K562 (cell line): ENCODE data around the gene ABCG1. TPM values are rescaled to one million over a fixed set of nuclear protein-coding genes. Genes with fewer than 3 reads are reported as not detected.

ENCODE experiments used
- ATAC-seq: fragments of 200-7000 bp; cut with Tn5 transposase; 3 replicates; pipeline ENCODE4 v1.9.1; 2020; ENCODE audit warnings: moderate library complexity
- BruUV-seq: library from RNA; stranded (reverse); fragments of 400-500 nt; replicated peaks from 2 replicates; lab custom pipeline; 2021; lab: Mats Ljungman, UMichigan
- CTCF ChIA-PET: fragments of 300-600 bp; formaldehyde crosslinking; extraction: SDS; loops from one replicate; lab custom pipeline; 2021; ENCODE audit warnings: low intra/inter-chr PET ratio; lab: Yijun Ruan, JAX
- POLR2A ChIA-PET: fragments of 300-600, 350-650 bp; sonication (Branson Sonifier 250); formaldehyde crosslinking; extraction: SDS; loops from one replicate; lab custom pipeline; 2021; ENCODE audit warnings: antibody characterized with exemption, inconsistent platforms; lab: Yijun Ruan, JAX
- DNase-seq, 4 experiments: peaks; one replicate each; pipeline versions ENCODE4 v3.0.0 to v3.0.0-alpha.2; 2011 to 2018; ENCODE audit warnings: low spot score in 3 of 4, mixed read lengths in 3 of 4; ENCODE audit errors: extremely low read depth in 1 of 4
- FAIRE-seq: peaks from 2 replicates; lab custom pipeline; 2011; peaks lifted over from hg19 to GRCh38; lab: Jason Lieb, UNC
- H2AFZ ChIP-seq: 2 replicates; pipeline ENCODE4 v1.6.0; 2011; ENCODE audit warnings: low read depth, low read length, control low read depth, inconsistent platforms
- H3K27ac ChIP-seq: fragments of 200-600 bp; 3 replicates; pipeline ENCODE4 v1.8.0; 2011; ENCODE audit warnings: low read depth, mild to moderate bottlenecking, control low read depth, inconsistent platforms, low read length, moderate library complexity, mixed read lengths; ENCODE audit errors: extremely low read depth
- H3K27me3 ChIP-seq, 2 experiments: fragments of 300-600 bp in 1 of 2; 2 replicates in 1 of 2; 3 replicates in 1 of 2; pipeline versions ENCODE4 v1.6.0 to v1.8.0; 2011; ENCODE audit warnings: inconsistent platforms in 2 of 2, low read length in 2 of 2, mild to moderate bottlenecking in 1 of 2, mixed read lengths in 1 of 2, moderate library complexity in 1 of 2; ENCODE audit not compliant: control insufficient read depth in 2 of 2, insufficient read depth in 2 of 2
- H3K36me3 ChIP-seq: fragments of 300-600 bp; 3 replicates; pipeline ENCODE4 v1.8.0; 2011; ENCODE audit warnings: mild to moderate bottlenecking, low read length, inconsistent platforms; ENCODE audit not compliant: control insufficient read depth, insufficient read depth
- H3K4me1 ChIP-seq, 2 experiments: fragments of 200-600 bp in 1 of 2; replicated peaks in 1 of 2; 2 replicates in 1 of 2; 3 replicates in 1 of 2; pipeline versions ENCODE4 v1.5.1 to v1.8.0; 2011; ENCODE audit warnings: inconsistent platforms in 2 of 2, low read length in 2 of 2, mild to moderate bottlenecking in 1 of 2, mixed read lengths in 1 of 2, moderate library complexity in 1 of 2; ENCODE audit not compliant: control insufficient read depth in 2 of 2, insufficient read depth in 2 of 2
- H3K4me2 ChIP-seq: 2 replicates; pipeline ENCODE4 v1.6.1; 2011; ENCODE audit warnings: low read length, control low read depth, inconsistent platforms, mixed read lengths; ENCODE audit not compliant: insufficient read depth
- H3K4me3 ChIP-seq: fragments of 200-600 bp; sonication (generic), shearing (Covaris generic); 2 replicates; pipeline ENCODE4 v1.5.1; 2016; ENCODE audit warnings: control low read depth, inconsistent platforms
- H3K79me2 ChIP-seq: fragments of 200-600 bp; 3 replicates; pipeline ENCODE4 v1.8.0; 2011; ENCODE audit warnings: low read length, inconsistent platforms; ENCODE audit not compliant: control insufficient read depth, insufficient read depth
- H3K9ac ChIP-seq, 2 experiments: 2 replicates each; pipeline versions ENCODE4 v1.6.0 to v1.6.1; 2011; ENCODE audit warnings: low read depth in 2 of 2, low read length in 2 of 2, control low read depth in 1 of 2, inconsistent platforms in 1 of 2, mild to moderate bottlenecking in 1 of 2, mixed read lengths in 1 of 2; ENCODE audit not compliant: insufficient read depth in 1 of 2
- H3K9me1 ChIP-seq: one replicate; pipeline ENCODE4 v1.6.0; 2011; ENCODE audit warnings: inconsistent platforms, mild to moderate bottlenecking, low read length, moderate library complexity; ENCODE audit not compliant: control insufficient read depth, insufficient read depth
- H3K9me3 ChIP-seq: replicated peaks from 2 replicates; pipeline ENCODE4 v1.5.1; 2011; ENCODE audit warnings: low read depth, low read length, inconsistent platforms; ENCODE audit not compliant: control insufficient read depth, insufficient read depth
- H4K20me1 ChIP-seq: replicated peaks from 2 replicates; pipeline ENCODE4 v1.6.1; 2011; ENCODE audit warnings: low read length, inconsistent platforms, mixed read lengths; ENCODE audit not compliant: control insufficient read depth, insufficient read depth
- C11orf30 ChIP-seq: fragments of 450-650 bp; IDR thresholded peaks from 2 replicates; pipeline ENCODE4 v1.6.1; 2016; ENCODE audit warnings: low read depth, mild to moderate bottlenecking
- MAFF ChIP-seq: IDR thresholded peaks from 2 replicates; pipeline ENCODE4 v1.6.1; 2012; ENCODE audit warnings: low read length, improper control_type of control experiment
- MAFG ChIP-seq: fragments of 450-650 bp; conservative IDR thresholded peaks from 2 replicates; pipeline ENCODE4 v1.6.1; 2016; ENCODE audit warnings: missing genetic modification characterization, missing compliant biosample characterization
- MAFK ChIP-seq: IDR thresholded peaks from 2 replicates; pipeline ENCODE4 v1.6.1; 2011; ENCODE audit warnings: low read length, improper control_type of control experiment
- MTA3 ChIP-seq: fragments of 450-650 bp; formaldehyde crosslinking; IDR thresholded peaks from 2 replicates; pipeline ENCODE4 v1.6.1; 2017; ENCODE audit warnings: mild to moderate bottlenecking, borderline replicate concordance
- NFIC ChIP-seq: fragments of 450-650 bp; IDR thresholded peaks from 2 replicates; pipeline ENCODE4 v1.6.1; 2017; ENCODE audit warnings: mild to moderate bottlenecking, inconsistent platforms
- RAD21 ChIP-seq, 2 experiments: fragments of 250-450 bp in 1 of 2; fragments of 450-650 bp in 1 of 2; sonication (Bioruptor Pico) in 1 of 2; formaldehyde crosslinking in 1 of 2; IDR thresholded peaks in 1 of 2; conservative IDR thresholded peaks in 1 of 2; 2 replicates each; pipeline versions ENCODE4 v1.4.0 to v1.8.0; 2020 to 2022; ENCODE audit warnings: mild to moderate bottlenecking in 2 of 2, moderate library complexity in 1 of 2
- SRSF9 ChIP-seq: fragments of 200-400 bp; formaldehyde crosslinking; IDR thresholded peaks from 2 replicates; pipeline ENCODE4 v1.6.1; 2017; ENCODE audit warnings: low read depth, low read length, borderline replicate concordance
- TARDBP ChIP-seq: fragments of 450-650 bp; IDR thresholded peaks from 2 replicates; pipeline ENCODE4 v1.6.1; 2016
- TCFL5 ChIP-seq: fragments of 250-450 bp; sonication (Bioruptor Pico); conservative IDR thresholded peaks from 2 replicates; pipeline ENCODE4 v1.6.1; 2021; ENCODE audit warnings: mild to moderate bottlenecking, moderate library complexity, matching md5 sums
- WHSC1 ChIP-seq: IDR thresholded peaks from one replicate; pipeline ENCODE4 v1.6.1; 2012; ENCODE audit warnings: low read length, control low read depth, inconsistent platforms
- XRCC4 ChIP-seq: IDR thresholded peaks from one replicate; pipeline ENCODE4 v1.6.1; 2011; ENCODE audit not compliant: insufficient read depth, insufficient read length; ENCODE audit errors: extremely low read depth
- ZNF316 ChIP-seq: fragments of 450-650 bp; IDR thresholded peaks from 2 replicates; pipeline ENCODE4 v1.6.1; 2016
- ZNF696 ChIP-seq: fragments of 250-450 bp; sonication (Bioruptor Pico); conservative IDR thresholded peaks from 2 replicates; pipeline ENCODE4 v1.4.0; 2020; ENCODE audit warnings: mild to moderate bottlenecking, moderate library complexity
- WGBS: fragments of 100-300 bp; shearing (Covaris generic); methylation state at CpG from one replicate; pipeline ENCODE4 v1.1.6; 2016; ENCODE audit warnings: low coverage, mixed read lengths; ENCODE audit not compliant: insufficient coverage; ENCODE audit errors: missing lambda C conversion rate; 5-methylcytosine and 5-hydroxymethylcytosine counted together
- in situ Hi-C: fragments of 300-500 bp; cut with MboI; formaldehyde crosslinking; loops from 4 replicates; pipeline ENCODE4 v1.15.0; 2018; ENCODE audit warnings: inconsistent platforms, mixed read lengths
- intact Hi-C: fragments of 100-400 bp; cut with micrococcal nuclease; formaldehyde crosslinking; loops from 2 replicates; pipeline ENCODE4 v1.14.2; 2022
- polyA plus RNA-seq, 8 experiments: library from polyadenylated mRNA; depleted of rRNA in 4 of 8; stranded (reverse) in 5 of 8; unstranded in 3 of 8; fragments of >200 nt; fragmentation: Nextera tagmentation in 2 of 8; fragmentation: Illumina TruSeq in 1 of 8; extraction: Ambion mirVana in 2 of 8; extraction: Trizol in 1 of 8; gene quantifications; 2 replicates each; pipeline versions ENCODE4 v1.2.1 to v1.2.3, GENCODE V29; 2011 to 2014; ENCODE audit warnings: inconsistent platforms in 1 of 8, missing spikeins in 1 of 8
- total RNA-seq, 7 experiments: library from RNA; depleted of rRNA in 6 of 7; stranded (reverse); fragments of >200 nt in 6 of 7; fragmentation: Illumina TruSeq in 2 of 7; extraction: Trizol in 2 of 7; gene quantifications; 2 replicates each; pipeline versions ENCODE4 v1.2.1 to v1.2.3, GENCODE V29; 2011 to 2021; ENCODE audit warnings: low replicate concordance in 1 of 7
- TF ChIP-seq, protein P1 (sequence below), 3 experiments: IDR thresholded peaks in 2 of 3; conservative IDR thresholded peaks in 1 of 3; 2 replicates each; pipeline ENCODE4 v1.5.1; 2011 to 2012; ENCODE audit warnings: low read length in 3 of 3, mild to moderate bottlenecking in 3 of 3, control low read depth in 2 of 3, improper control_type of control experiment in 1 of 3, inconsistent platforms in 1 of 3, low read depth in 1 of 3, mixed read lengths in 1 of 3, moderate library complexity in 1 of 3; ENCODE audit not compliant: insufficient read depth in 2 of 3
- TF ChIP-seq, protein P2 (sequence below): fragments of 250-450 bp; sonication (Bioruptor Pico); IDR thresholded peaks from 2 replicates; pipeline ENCODE4 v1.8.0; 2022; ENCODE audit warnings: inconsistent platforms, mild to moderate bottlenecking, moderate library complexity, borderline replicate concordance

The ABCG1 gene
- total and polyA plus RNA-seq, 9 of the 15 experiments (the other 6 are each of a cell fraction or from before 2014, with no cell fraction given) = 0.04 to 0.09 TPM; not detected in 7

- intact Hi-C loops = no loop called here
- no peak for TF ChIP-seq SRSF9
- no peak for TF ChIP-seq NFIC
- peak; percentile 96 for TF ChIP-seq ZNF316
- no peak for TF ChIP-seq TCFL5 (CRISPR knock-in tag)
- TF ChIP-seq MTA3 = no peak
- TF ChIP-seq, protein P1, sequence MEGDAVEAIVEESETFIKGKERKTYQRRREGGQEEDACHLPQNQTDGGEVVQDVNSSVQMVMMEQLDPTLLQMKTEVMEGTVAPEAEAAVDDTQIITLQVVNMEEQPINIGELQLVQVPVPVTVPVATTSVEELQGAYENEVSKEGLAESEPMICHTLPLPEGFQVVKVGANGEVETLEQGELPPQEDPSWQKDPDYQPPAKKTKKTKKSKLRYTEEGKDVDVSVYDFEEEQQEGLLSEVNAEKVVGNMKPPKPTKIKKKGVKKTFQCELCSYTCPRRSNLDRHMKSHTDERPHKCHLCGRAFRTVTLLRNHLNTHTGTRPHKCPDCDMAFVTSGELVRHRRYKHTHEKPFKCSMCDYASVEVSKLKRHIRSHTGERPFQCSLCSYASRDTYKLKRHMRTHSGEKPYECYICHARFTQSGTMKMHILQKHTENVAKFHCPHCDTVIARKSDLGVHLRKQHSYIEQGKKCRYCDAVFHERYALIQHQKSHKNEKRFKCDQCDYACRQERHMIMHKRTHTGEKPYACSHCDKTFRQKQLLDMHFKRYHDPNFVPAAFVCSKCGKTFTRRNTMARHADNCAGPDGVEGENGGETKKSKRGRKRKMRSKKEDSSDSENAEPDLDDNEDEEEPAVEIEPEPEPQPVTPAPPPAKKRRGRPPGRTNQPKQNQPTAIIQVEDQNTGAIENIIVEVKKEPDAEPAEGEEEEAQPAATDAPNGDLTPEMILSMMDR (IDR thresholded peaks at IDR 0.05 in 2 of 3, conservative IDR thresholded peaks at IDR 0.05 in 1 of 3; ENCODE audit: insufficient read depth in 2 of 3, low read depth in 1 of 3, low read length in 3 of 3) = peak in 1 of 3 experiments; percentile 6; a peak in 1 of 6 replicates
- no peak for TF ChIP-seq ZNF696 (CRISPR knock-in tag)
- TF ChIP-seq RAD21 (CRISPR knock-in tag; conservative IDR thresholded peaks at IDR 0.05 in 1 of 2, IDR thresholded peaks at IDR 0.05 in 1 of 2) = peak in 1 of 2 experiments; percentile 12; a peak in 1 of 4 replicates
- peak; percentile 88 for TF ChIP-seq MAFK
- TF ChIP-seq XRCC4 = no peak
- peak; percentile 92 for TF ChIP-seq MAFG (tag)
- TF ChIP-seq TARDBP = no peak
- TF ChIP-seq C11orf30 = peak; percentile 92
- peak; percentile 89 for TF ChIP-seq MAFF
- no peak for TF ChIP-seq WHSC1
- TF ChIP-seq, protein P2, sequence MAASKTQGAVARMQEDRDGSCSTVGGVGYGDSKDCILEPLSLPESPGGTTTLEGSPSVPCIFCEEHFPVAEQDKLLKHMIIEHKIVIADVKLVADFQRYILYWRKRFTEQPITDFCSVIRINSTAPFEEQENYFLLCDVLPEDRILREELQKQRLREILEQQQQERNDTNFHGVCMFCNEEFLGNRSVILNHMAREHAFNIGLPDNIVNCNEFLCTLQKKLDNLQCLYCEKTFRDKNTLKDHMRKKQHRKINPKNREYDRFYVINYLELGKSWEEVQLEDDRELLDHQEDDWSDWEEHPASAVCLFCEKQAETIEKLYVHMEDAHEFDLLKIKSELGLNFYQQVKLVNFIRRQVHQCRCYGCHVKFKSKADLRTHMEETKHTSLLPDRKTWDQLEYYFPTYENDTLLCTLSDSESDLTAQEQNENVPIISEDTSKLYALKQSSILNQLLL (CRISPR knock-in tag) = no peak
- WGBS = 0% methylated on average over 19 of the region's 19 CpGs
- ChIA-PET POLR2A (interaction anchor here (0.9 to 1.8 kb wide), 2 partner anchors 10 to 95 kb away, joined by 3 to 4 read pairs; no protein-coding TSS in a partner anchor), CTCF (no interaction called here)
- Histone ChIP-seq H3K27me3 (peaks cover 30 to 59% of the 10 kb centered on the region in 2 experiments), H3K4me2 (no peak overlapping the region), H2AFZ (no peak overlapping the region), H3K9me1 (no peaks in the 10 kb centered on the region), H3K4me1 (no peaks in the 10 kb centered on the region), H4K20me1 (no peaks in the 10 kb centered on the region; the same call in 1 of the 2 replicates), H3K79me2 (no peaks in the 10 kb centered on the region), H3K4me3 (no peak overlapping the region), H3K9ac (no peak overlapping the region), H3K27ac (no peak overlapping the region), H3K36me3 (no peaks in the 10 kb centered on the region), H3K9me3 (no peaks in the 10 kb centered on the region)
- BruUV-seq = no TSS peak
- ATAC-seq (peak; percentile 70), DNase-seq (no peak), FAIRE-seq (no peak)
- in situ Hi-C loops = loop anchor here (10.0 kb wide), 1 partner anchor 96 kb away; no protein-coding TSS in a partner anchor
Measured at GRCh38 chr21:42250422-42251403, 31.8 kb downstream of the ABCG1 start.
